ENCODE data around the gene GINS1.

The GINS1 gene

DNA sequence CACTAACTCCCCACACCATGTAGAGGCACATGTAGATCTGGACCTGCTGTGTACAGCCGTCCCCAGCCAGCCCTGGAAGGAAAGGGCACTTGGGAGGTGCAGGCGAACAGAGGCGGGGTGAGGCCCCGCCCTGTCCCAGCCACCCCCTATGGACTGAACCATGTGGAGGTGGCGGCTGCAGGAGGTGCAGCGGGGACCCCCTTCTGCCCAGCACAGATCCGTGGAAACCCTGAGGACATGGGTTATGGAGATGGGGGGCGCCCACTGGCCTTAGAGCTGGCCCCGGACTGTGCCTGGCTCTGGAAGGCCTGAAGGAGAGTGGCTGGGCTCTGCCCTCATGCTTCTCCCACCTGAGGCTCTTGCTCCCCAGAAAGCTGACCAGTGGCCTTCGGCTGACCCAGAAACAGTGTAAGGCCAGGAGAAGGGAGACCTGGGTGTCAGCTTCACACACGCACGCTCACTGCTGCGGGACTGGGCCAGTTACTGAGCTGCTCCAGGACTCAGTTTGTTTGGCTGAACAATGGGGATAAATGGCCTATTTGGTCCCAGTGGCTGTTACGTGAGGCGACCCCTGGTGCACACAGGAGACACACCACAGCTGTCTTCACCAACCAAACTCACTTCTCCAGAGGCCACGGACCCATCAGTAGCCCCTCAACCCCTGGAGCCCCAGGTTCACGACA is 87.2 kb downstream of the GINS1 start:
- no peak for DNase-seq

DNA sequence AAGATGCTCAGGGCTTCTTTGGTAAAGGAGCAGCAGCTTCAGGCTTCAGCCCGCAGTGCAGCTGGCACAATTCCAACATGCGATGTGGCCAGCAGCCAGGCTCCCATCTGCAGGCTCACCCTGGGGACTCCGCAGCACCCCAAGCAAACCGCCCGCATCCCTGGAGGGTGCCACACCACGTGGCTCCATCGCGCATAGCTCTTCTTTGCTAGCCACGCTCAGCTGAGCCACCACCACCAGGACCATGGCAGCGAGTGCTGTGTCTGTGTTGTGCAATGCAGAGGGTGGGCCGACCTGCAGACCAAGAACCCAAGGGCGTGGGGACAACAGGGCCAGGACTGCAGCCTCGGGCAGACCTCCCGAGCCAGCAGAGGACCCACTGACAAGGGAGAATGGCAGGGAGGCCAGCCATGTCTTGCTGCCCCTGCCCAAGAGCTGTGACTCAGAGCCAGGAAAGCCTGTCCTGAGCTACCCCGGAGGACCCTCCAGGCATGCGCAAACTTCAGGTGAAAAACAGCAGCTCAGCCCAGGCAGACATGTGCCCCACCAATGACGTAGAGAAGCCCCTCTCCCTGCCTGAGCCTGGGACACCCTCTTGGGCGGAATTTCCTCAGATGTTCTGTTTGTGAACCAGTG is 87.8 kb downstream of the GINS1 start:
- no peak for DNase-seq

DNA sequence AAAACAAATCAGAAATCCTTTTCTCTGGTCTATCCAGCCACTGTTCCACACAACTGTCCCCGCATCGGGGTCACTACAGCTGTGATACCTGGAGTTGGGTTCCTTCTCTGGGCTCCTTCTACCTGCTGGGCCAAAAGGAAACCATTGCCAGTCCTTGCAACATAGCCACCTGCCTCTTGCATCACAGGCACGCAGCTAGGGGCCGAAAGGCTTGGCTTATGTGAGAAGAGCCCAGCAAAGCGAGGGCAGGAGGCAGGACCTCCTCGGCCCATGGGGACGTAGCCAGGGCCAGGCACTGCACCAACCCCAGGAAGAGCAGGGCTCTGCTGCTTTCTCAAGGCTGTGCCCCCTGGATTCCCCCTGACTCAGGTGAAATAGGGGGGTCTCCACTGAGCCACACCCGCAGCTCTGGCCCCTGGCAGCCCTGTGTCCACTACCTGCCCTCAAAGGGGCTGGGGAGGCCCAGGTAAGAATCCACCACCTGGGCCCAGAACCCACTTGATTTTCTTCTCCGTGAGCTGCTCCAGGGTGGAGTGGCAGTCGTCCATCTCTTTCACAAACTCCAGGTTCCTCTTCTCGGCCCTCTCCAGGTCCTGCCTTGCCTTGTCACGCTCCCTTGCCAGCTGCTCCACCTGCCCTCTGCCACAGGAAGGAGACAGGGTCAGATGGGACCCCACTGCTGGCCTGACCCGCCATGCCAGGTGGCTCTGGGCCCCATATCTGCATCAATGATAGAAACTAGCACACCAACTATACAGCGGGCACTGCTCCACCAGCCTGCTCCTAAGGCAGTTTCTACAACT is 88.9 kb downstream of the GINS1 start:
- no peak for DNase-seq

DNA sequence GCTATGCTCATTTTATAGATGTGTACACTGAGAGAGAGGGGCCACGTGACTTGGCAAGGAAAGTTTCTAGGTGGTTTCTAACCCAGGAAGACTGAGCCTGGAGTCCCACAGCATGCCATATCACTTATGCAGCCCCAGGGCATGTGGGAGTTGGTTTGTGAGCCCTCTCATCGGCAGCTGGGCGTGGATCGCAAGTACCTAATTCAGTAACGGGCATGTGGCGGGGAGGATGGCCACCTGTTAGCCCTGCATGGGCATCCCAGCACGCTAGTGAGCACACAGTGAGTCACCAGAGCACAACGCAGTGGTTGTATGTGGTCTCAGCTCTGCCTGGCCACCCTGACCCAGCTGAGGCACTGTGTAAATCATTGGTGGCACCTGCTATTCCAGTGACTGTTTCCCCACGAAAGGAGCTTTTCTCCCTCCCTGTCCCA is 89.5 kb downstream of the GINS1 start:
- DNase-seq: no peak

DNA sequence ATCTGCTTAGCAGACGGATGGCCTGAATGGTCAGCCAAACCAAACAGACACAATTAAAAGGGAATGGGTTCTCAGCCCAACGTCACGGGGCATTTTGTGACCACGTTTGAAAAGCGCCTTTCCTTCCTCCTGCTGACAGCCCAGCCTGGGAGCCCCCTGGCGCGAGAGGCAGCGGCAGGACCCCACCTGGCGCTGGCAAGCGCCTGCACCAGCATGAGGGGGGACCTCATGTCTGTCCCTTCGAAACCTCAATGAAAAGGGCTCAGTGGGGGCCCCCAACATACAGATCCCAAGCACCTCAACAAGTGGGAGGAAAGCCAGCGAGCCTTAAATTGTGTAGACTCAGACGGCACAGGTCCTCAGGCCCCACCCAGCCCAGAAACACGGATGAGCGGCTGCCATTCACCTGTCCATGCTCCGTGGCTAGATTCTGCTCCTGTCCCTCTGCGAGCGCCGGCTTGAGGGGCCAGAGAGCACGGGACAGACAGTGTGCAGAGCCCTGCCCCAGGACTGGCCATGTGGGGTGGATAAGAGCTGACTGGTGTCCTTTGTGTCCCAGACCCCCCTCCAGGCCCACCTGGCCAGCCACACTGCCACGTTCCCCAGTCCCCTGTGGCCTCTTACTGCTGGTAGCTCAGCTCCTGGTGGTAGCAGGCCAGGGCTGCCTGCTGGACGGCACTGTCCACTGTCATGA is 90.3 kb downstream of the GINS1 start:
- no peak for DNase-seq

All from C1 segment of cervical spinal cord (tissue), 14 donors.